Psoas muscle (tissue), 8 donors: ENCODE results near the gene PXYLP1. TPM values are rescaled to one million over a fixed set of nuclear protein-coding genes. Genes with fewer than 3 reads are reported as not detected.

Experiments used
- ATAC-seq, 4 donors: fragments of 200-7000 bp; cut with Tn5 transposase; one replicate each; pipeline ENCODE4 v1.9.1; 2020; ENCODE audit warnings: moderate library complexity in 3 of 4, mild to moderate bottlenecking in 2 of 4
- DNase-seq, 2 donors: peaks; one replicate each; pipeline ENCODE4 v3.0.0-alpha.2; 2020
- H3K27ac ChIP-seq: fragments of 200-600 bp; one replicate; pipeline ENCODE4 v1.8.0; 2022
- H3K27me3 ChIP-seq, 3 donors: fragments of 200-600 bp in 1 of 3; one replicate each; pipeline versions ENCODE4 v1.6.1 to v1.8.0; 2013 to 2022; ENCODE audit warnings: low read length in 2 of 3, mild to moderate bottlenecking in 2 of 3, moderate library complexity in 1 of 3; ENCODE audit not compliant: insufficient read depth in 3 of 3
- H3K36me3 ChIP-seq, 2 donors: fragments of 200-600 bp in 1 of 2; one replicate each; pipeline versions ENCODE4 v1.6.1 to v1.8.0; 2013 to 2022; ENCODE audit warnings: low read depth in 1 of 2, mild to moderate bottlenecking in 1 of 2, moderate library complexity in 1 of 2; ENCODE audit not compliant: insufficient read depth in 1 of 2
- H3K4me1 ChIP-seq: fragments of 200-600 bp; one replicate; pipeline ENCODE4 v1.8.0; 2022
- H3K4me3 ChIP-seq: fragments of 200-600 bp; one replicate; pipeline ENCODE4 v1.8.0; 2022; ENCODE audit warnings: mild to moderate bottlenecking
- H3K9me3 ChIP-seq: fragments of 200-600 bp; one replicate; pipeline ENCODE4 v1.8.0; 2022
- CTCF ChIP-seq: fragments of 200-600 bp; IDR thresholded peaks from one replicate; pipeline ENCODE4 v1.8.0; 2022; ENCODE audit warnings: antibody characterized with exemption
- WGBS, 3 donors: extraction: QIAGEN DNeasy Blood & Tissue Kit; methylation state at CpG; one replicate each; pipeline versions ENCODE4 v1.1.6 to v1.1.7; 2013; 5-methylcytosine and 5-hydroxymethylcytosine counted together
- intact Hi-C, 2 donors: fragments of 100-400 bp; cut with DNase I; formaldehyde crosslinking; loops; one replicate each; pipeline versions ENCODE4 v1.11.0 to v1.14.2; 2022
- polyA plus RNA-seq, 3 donors: library from polyadenylated mRNA; stranded (reverse); fragments of 200-250 nt; gene quantifications; one replicate each; pipeline ENCODE4 v1.2.3, GENCODE V29; 2013
- total RNA-seq, 4 donors: library from RNA; stranded (reverse); fragmentation: NEBNext Ultra II Directional in 2 of 4; extraction: Animal tissue kit (Norgen Biotek cat#: 25700) in 2 of 4; gene quantifications; one replicate each; pipeline versions ENCODE4 v1.2.1 to v1.2.4, GENCODE V29; 2021 to 2023
- donor health status: healthy with polysubstance abuse.
- donor health status: DM: no; HTN: no; CAD: no; lungs with moderate emphysema.
- donor health status: Bipolar disorder and iron deficiency.
- donor health status: healthy.
- donor health status: DM: yes; HTN: yes; CAD: no.
- donor health status: DM: no; HTN: no; CAD: no.
- donor health status: DM: no; HTN: no; CAD: no.
- donor health status: DM: yes; HTN: yes; CAD: no.

PXYLP1 gene
- total and polyA plus RNA-seq, 7 donors: 0.83 to 6.8 (median 1.8) TPM

DNA sequence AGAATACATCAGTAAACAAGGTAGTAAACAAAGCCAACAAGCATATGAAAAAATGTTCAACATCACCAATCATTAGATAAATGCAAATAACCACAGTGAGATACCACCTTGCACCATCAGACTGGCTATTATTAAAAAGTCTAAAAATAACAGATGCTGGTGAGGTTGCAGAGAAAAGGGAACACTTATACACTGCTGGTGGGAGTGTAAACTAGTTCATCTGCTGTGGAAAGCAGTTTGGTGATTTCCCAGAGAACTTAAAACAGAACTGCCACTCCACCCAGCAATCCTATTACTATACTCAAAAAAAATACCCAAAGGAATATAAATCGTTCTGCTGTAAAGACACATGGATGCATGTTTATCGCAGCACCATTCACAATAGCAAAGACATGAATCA, 106.4 kb downstream of the PXYLP1 start:
- H3K9me3 ChIP-seq: no peaks in the 10 kb centered on the region
- ATAC-seq (no peak), DNase-seq (no peak)
- intact Hi-C loops: no loop called here
- no peaks in the 10 kb centered on the region for H3K27me3 ChIP-seq
- no peak for TF ChIP-seq CTCF
- no peak overlapping the region for H3K4me3 ChIP-seq
- H3K4me1 ChIP-seq: no peaks in the 10 kb centered on the region
- no peaks in the 10 kb centered on the region for H3K36me3 ChIP-seq
- 95 to 97% (median 95%) methylated on average over 2 of the region's 2 CpGs for WGBS, 3 donors
- H3K27ac ChIP-seq: no peak overlapping the region

DNA sequence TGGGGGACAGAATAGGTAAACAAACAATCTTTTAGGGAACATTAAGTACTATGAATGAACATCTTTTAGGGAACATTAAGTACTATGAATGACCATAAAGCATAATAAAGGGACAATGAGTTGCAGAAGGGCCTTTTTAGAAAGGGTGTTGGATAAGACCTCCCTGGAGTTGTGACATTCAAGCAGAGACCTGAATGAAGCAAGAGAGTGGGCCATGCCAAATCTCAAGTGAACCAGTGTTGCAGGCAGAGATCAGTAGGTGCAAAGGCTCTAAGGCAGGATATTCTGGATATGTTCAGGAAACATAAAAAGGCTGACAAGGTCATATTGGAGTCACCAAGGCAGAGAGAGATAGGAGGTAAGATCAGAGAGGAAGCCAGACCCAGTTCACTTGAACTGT, 107.3 kb downstream of the PXYLP1 start:
- Histone ChIP-seq H3K4me1 (no peaks in the 10 kb centered on the region), H3K36me3 (no peaks in the 10 kb centered on the region), H3K9me3 (no peaks in the 10 kb centered on the region), H3K4me3 (no peak overlapping the region), H3K27me3 (no peaks in the 10 kb centered on the region), H3K27ac (no peak overlapping the region)
- no peak for TF ChIP-seq CTCF
- intact Hi-C loops: no loop called here
- DNase-seq (no peak), ATAC-seq (no peak)

DNA sequence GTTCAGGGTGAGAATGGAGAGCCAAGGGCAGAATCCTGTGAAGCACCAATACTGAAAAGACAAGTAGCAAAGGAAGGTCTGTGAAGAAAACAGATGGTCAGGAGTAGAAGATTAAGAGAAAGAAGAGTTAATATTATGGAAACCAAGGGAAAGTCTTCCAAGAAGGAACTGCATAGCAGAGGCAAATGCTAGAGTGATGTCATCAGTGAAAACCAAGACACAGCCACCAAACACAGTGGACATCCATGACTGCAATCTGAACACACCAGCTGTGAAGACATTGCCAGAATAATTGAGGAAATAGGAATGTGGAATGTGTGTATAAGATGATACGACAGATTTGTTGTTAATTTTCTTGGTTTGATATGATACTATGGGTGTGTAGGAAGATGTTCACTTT, 109.9 kb downstream of the PXYLP1 start:
- TF ChIP-seq CTCF: no peak
- Histone ChIP-seq H3K9me3 (no peaks in the 10 kb centered on the region), H3K27ac (no peak overlapping the region), H3K27me3 (no peaks in the 10 kb centered on the region), H3K4me1 (no peaks in the 10 kb centered on the region), H3K36me3 (no peaks in the 10 kb centered on the region), H3K4me3 (no peak overlapping the region)
- intact Hi-C loops: no loop called here
- DNase-seq: no peak
- WGBS, 3 donors: 52 to 61% (median 60%) methylated on average over 1 of the region's 1 CpG
- ATAC-seq: no peak

DNA sequence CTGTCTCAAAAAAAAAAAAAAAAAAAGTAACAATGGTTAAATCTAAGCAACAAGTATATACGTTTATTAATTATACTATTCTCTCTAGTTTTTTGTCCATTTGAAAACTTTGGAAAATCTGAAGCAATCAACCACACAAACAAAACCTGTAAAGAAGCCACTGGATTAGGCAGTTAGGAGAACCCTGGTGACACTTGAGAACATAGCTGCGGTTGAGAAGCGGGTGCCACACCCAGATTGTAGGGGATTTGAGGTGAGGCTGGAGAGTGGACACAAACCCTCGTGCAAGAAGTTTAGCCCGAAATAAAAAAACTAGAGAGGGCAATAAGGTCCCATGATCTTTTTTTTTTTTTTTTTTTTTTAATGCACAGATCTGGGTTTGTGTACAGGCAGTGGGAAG, 110.8 kb downstream of the PXYLP1 start:
- WGBS, 3 donors: 80 to 86% (median 82%) methylated on average over 5 of the region's 5 CpGs
- no peak for TF ChIP-seq CTCF
- no peak for DNase-seq
- no peaks in the 10 kb centered on the region for H3K27me3 ChIP-seq
- intact Hi-C loops: no loop called here
- no peaks in the 10 kb centered on the region for H3K36me3 ChIP-seq
- no peak overlapping the region for H3K27ac ChIP-seq
- no peaks in the 10 kb centered on the region for H3K9me3 ChIP-seq
- no peaks in the 10 kb centered on the region for H3K4me1 ChIP-seq
- H3K4me3 ChIP-seq: no peak overlapping the region
- no peak for ATAC-seq

- Histone ChIP-seq H3K4me1 (no peaks in the 10 kb centered on the region), H3K36me3 (no peaks in the 10 kb centered on the region), H3K27ac (no peak overlapping the region), H3K9me3 (no peaks in the 10 kb centered on the region), H3K27me3 (no peaks in the 10 kb centered on the region), H3K4me3 (no peak overlapping the region)
- ATAC-seq (no peak), DNase-seq (no peak)
- WGBS, 3 donors: 73 to 80% (median 75%) methylated on average over 2 of the region's 2 CpGs
- intact Hi-C loops: no loop called here
- no peak for TF ChIP-seq CTCF
Observed at GRCh38 chr3:141343077-141343476, 111.5 kb downstream of the PXYLP1 start.
